ENCODE measurements around the gene SMIM24. TPM values are rescaled to one million over a fixed set of nuclear protein-coding genes. Genes with fewer than 3 reads are reported as not detected.
A peak's percentile ranks its signal among the peaks of the same experiment; 100 is the strongest.

The SMIM24 gene
- total and polyA plus RNA-seq, 10 of the 15 experiments (the other 5 are each of a cell fraction or from before 2014, with no cell fraction given), result 0.14 to 0.44 (median 0.23) TPM; not detected in 4

DNA sequence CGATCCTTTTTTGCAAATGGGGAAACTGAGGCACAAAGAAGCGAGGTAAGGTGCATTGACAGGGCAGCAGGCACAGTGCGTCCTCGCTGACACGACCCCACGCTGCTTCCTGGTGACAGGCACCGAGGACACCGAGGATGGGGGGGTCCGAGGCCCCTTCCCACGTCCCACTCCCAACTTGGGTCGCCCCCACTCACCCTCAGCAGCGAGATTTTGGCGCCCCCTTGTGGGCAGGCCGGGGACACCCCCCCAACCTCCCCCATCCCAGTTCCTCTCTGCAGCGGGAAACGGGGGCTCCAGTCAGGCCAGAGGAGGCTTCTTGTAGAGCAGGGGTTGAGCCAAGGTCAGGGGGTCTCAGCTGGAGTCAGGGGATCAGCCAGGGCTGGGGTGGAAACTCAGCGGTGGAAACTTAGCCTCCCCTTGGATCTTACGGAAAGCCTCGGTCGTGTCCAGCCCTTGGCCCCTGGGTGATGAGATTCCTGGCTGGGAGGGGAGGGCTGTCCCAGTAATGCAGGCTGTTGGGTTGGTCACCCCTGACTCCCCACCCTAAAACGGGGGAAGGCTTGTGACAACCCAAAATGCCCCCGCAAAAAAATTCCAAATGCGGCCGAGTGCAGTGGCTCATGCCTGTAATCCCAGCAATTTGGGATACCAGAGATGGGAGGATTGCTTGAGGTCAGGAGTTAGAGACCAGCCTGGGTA lies 8.2 kb downstream of the SMIM24 start:
- RAD21 ChIA-PET (ENCODE audit: unreplicated experiment), result interaction anchor here (0.6 to 1.0 kb wide), 3 partner anchors 47 to 167 kb away, joined by 3 read pairs; no protein-coding TSS in a partner anchor
- WGBS (ENCODE audit: insufficient coverage, insufficient replicate concordance, low lambda C conversion rate, missing lambda C conversion rate), result 33% methylated on average over 24 of the region's 24 CpGs
- H3K36me3 ChIP-seq (ENCODE audit: control insufficient read depth in 2 of 2, insufficient read depth in 2 of 2, low read length in 1 of 2), result no peaks in the 10 kb centered on the region
- H3K4me1 ChIP-seq (ENCODE audit: control insufficient read depth, insufficient read depth, low read length), result no peaks in the 10 kb centered on the region
- no peak overlapping the region for H3K4me3 ChIP-seq
- FAIRE-seq (no peak), DNase-seq (ENCODE audit: low read depth, low spot score) (no peak), ATAC-seq (peak; percentile 66)
- H3K4me2 ChIP-seq (ENCODE audit: control insufficient read depth, insufficient read depth), result no peak overlapping the region
- no peak overlapping the region for H3K9ac ChIP-seq (ENCODE audit: control insufficient read depth, insufficient read depth, low read length)
- no peak overlapping the region for H3K27ac ChIP-seq (ENCODE audit: control insufficient read depth, insufficient read depth)
- no peaks in the 10 kb centered on the region for H3K79me2 ChIP-seq (ENCODE audit: control insufficient read depth, insufficient read depth, low read length)
- in situ Hi-C loops (cut with MboI) (loop anchor here (5.0 kb wide), 1 partner anchor 145 kb away; no protein-coding TSS in a partner anchor), intact Hi-C loops (cut with micrococcal nuclease; ENCODE audit: unreplicated experiment) (loop anchor here (1.0 kb wide), 1 partner anchor 145 kb away; no protein-coding TSS in a partner anchor)
- H2AFZ ChIP-seq (ENCODE audit: control insufficient read depth, low read depth, low read length), result no peak overlapping the region
- H3K9me3 ChIP-seq (replicated peaks; ENCODE audit: control insufficient read depth, insufficient read depth, low read length), result no peaks in the 10 kb centered on the region
- CTCF ChIA-PET, result interaction anchor here (0.7 to 2.1 kb wide), 16 partner anchors 9 to 495 kb away, joined by 3 to 20 read pairs (median 5); partner anchors contain the start of gene TLE6
- SMC1A ChIA-PET (ENCODE audit: uncharacterized antibody, unreplicated experiment), result interaction anchor here (1.0 kb wide), 1 partner anchor 146 kb away, joined by 4 read pairs; no protein-coding TSS in a partner anchor
- POLR2A ChIA-PET, result no interaction called here
- H3K27me3 ChIP-seq (replicated peaks in 1 of 2; ENCODE audit: control insufficient read depth in 2 of 2, insufficient read depth in 2 of 2, low read length in 1 of 2), result no peaks in the 10 kb centered on the region
- no TSS peak for BruUV-seq (replicated peaks)
- H4K20me1 ChIP-seq (ENCODE audit: control insufficient read depth, insufficient read depth), result peaks cover 2% of the 10 kb centered on the region; the same call in 1 of the 2 replicates
- no peak for TF ChIP-seq SMARCA5 (IDR thresholded peaks at IDR 0.05)
- TF ChIP-seq TBL1XR1 (IDR thresholded peaks at IDR 0.05; ENCODE audit: low read depth, low read length), result no peak
- TF ChIP-seq ZZZ3 (IDR thresholded peaks at IDR 0.05; ENCODE audit: control insufficient read depth, insufficient read length, low read depth), result no peak
- 0 out of 3 replicates have a peak, but pooled peaks of 1 of the 2 experiments have one; percentile 43 for TF ChIP-seq EGR1 (IDR thresholded peaks at IDR 0.05; ENCODE audit: borderline replicate concordance in 1 of 2, low read depth in 2 of 2, low read length in 2 of 2)
- TF ChIP-seq ZBTB11 (CRISPR knock-in tag; IDR thresholded peaks at IDR 0.05), result no peak
- TF ChIP-seq NR2C2 (IDR thresholded peaks at IDR 0.05; ENCODE audit: borderline replicate concordance, control insufficient read depth, insufficient read length, low read depth), result no peak
- no peak for TF ChIP-seq USF2 (IDR thresholded peaks at IDR 0.05; ENCODE audit: borderline replicate concordance, low read depth, low read length)
- no peak for TF ChIP-seq ASH2L (IDR thresholded peaks at IDR 0.05; ENCODE audit: borderline replicate concordance, low read depth)
- no peak for TF ChIP-seq PBX3 (IDR thresholded peaks at IDR 0.05; ENCODE audit: insufficient replicate concordance, low read depth, low read length)
- no peak for TF ChIP-seq MXI1 (IDR thresholded peaks at IDR 0.05; ENCODE audit: low read depth, low read length)
- no peak for TF ChIP-seq LARP7 (IDR thresholded peaks at IDR 0.05)
- peak; percentile 56 for TF ChIP-seq RAD21 (IDR thresholded peaks at IDR 0.05; ENCODE audit: insufficient read depth, low read depth, low read length)
- TF ChIP-seq ETV6 (conservative IDR thresholded peaks at IDR 0.05 in 1 of 2, IDR thresholded peaks at IDR 0.05 in 1 of 2; ENCODE audit: borderline replicate concordance in 1 of 2, low read depth in 1 of 2), result no peak
- TF ChIP-seq, protein P1, sequence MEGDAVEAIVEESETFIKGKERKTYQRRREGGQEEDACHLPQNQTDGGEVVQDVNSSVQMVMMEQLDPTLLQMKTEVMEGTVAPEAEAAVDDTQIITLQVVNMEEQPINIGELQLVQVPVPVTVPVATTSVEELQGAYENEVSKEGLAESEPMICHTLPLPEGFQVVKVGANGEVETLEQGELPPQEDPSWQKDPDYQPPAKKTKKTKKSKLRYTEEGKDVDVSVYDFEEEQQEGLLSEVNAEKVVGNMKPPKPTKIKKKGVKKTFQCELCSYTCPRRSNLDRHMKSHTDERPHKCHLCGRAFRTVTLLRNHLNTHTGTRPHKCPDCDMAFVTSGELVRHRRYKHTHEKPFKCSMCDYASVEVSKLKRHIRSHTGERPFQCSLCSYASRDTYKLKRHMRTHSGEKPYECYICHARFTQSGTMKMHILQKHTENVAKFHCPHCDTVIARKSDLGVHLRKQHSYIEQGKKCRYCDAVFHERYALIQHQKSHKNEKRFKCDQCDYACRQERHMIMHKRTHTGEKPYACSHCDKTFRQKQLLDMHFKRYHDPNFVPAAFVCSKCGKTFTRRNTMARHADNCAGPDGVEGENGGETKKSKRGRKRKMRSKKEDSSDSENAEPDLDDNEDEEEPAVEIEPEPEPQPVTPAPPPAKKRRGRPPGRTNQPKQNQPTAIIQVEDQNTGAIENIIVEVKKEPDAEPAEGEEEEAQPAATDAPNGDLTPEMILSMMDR (IDR thresholded peaks at IDR 0.05 in 2 of 3, conservative IDR thresholded peaks at IDR 0.05 in 1 of 3; ENCODE audit: control insufficient read depth in 2 of 3, extremely low read depth in 1 of 3, insufficient read depth in 1 of 3, low read depth in 3 of 3, low read length in 3 of 3), result peak; percentile 61 to 81 (median 61)
